GM19099 (cell line): Measurements from ENCODE around the gene CNPY1.

Source experiments
- POLR2A ChIP-seq: IDR thresholded peaks from 3 replicates; pipeline ENCODE4 v1.6.1; 2011; ENCODE audit warnings: low read depth; ENCODE audit not compliant: insufficient read length; ENCODE audit errors: extremely low read depth

Gene CNPY1

DNA sequence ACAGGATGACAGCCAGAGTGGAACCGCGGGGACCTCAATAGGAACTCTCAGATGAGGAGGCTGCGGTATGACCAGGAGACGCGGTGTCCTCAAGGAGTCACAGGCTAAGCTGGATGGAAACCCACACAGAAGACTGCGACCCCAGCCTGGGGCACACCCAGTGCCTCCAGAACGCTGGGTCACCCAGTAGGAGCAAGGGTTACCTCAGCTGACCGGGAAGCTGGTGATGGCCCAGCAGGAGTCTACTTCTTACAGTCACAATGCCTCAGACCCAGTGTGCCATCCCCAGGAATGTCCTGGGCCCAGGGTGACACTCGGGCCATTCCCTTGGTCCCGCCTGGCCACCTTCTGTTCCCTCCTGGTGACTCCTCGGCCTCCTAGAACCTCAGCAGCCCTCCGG is 29.9 kb downstream of the CNPY1 start:
- TF ChIP-seq POLR2A = no peak

GRCh38 chr7:155515318-155515717 is 31.0 kb downstream of the CNPY1 start:
- no peak for TF ChIP-seq POLR2A

- no peak for TF ChIP-seq POLR2A
Observed at GRCh38 chr7:155514296-155514695, 32.1 kb downstream of the CNPY1 start.

- no peak for TF ChIP-seq POLR2A
Observed at GRCh38 chr7:155513543-155514285, 32.6 kb downstream of the CNPY1 start.

- TF ChIP-seq POLR2A = no peak
Observed at GRCh38 chr7:155512246-155512887, 34.0 kb downstream of the CNPY1 start.

GRCh38 chr7:155511702-155511996 is 34.7 kb downstream of the CNPY1 start:
- no peak for TF ChIP-seq POLR2A

DNA sequence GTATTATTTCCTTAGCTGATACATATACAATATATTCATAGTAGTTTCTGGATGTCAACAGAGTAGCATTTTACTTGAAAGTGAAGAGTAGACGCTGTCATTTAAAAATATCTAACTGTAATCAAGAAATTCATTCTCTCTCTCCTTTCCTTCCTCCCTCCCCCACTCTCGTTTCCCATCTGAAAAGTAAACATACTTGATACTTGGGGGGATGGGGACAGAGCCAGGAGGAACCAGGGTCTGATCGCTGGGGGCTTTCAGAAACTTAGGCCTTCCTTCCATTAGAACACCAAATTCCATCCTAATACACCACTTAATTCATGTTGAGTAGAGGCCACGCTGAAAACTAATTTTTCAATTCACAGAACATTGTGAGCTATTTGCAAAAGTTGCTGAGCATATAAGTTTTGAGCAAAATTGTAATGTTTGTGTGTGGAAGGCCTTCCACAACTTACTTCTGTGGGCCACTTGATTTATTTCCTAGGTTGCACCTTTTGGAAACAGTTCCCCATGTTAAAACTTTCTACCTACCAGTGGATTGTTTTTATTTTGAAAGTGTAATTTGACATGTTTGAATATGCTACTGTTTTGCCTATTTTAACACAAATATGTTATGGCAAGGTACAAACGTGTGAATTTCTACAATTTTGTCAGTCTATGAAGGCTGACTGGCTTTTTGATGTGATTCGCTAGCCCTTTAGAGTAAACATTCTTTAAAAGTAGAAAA is 35.2 kb downstream of the CNPY1 start:
- no peak for TF ChIP-seq POLR2A

DNA sequence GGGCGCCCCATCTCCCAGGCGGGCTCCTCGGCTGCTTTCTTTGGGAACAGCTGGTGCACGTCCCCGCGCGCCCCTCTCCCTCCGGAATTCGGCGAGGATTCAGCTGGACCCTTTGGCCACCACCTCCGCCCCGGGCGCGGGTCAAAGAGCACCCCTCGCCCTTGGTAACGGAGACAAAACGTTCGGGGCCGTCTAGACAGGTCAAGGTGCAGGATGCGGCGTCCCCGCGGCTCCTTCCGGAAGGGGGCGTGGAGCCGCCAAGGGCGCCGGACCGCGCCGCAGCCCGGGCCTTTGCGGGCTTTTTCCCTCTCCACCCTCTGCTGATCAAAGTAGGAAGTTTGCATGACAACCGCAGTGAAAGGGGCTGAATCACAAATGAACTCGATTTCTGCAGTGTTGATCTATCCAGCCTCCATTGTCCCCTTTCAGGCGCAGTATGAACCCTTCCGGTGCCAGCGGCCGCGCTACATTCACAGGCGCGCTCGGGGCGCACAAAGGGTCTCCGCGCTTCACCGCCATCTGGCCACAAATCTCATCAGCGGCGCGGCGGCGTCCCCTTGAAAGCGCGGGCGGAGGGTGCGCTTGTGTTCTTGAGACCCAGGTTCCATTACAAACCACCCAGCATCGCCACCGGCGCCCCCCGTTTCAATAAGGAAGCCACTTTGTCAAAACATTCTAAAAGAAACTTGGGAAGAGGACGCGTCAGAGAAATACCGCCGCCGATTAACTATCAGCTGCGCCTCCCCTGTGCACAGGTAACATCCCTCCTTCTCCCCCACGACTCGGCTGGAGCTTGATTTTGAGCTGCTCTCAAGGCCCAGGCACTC is 36.4 kb downstream of the CNPY1 start:
- no peak for TF ChIP-seq POLR2A

- no peak for TF ChIP-seq POLR2A
Observed at GRCh38 chr7:155509359-155509724, 37.0 kb downstream of the CNPY1 start.

- TF ChIP-seq POLR2A = no peak
Observed at GRCh38 chr7:155508376-155509358, 37.7 kb downstream of the CNPY1 start.

- no peak for TF ChIP-seq POLR2A
Observed at GRCh38 chr7:155507576-155507975, 38.8 kb downstream of the CNPY1 start.

DNA sequence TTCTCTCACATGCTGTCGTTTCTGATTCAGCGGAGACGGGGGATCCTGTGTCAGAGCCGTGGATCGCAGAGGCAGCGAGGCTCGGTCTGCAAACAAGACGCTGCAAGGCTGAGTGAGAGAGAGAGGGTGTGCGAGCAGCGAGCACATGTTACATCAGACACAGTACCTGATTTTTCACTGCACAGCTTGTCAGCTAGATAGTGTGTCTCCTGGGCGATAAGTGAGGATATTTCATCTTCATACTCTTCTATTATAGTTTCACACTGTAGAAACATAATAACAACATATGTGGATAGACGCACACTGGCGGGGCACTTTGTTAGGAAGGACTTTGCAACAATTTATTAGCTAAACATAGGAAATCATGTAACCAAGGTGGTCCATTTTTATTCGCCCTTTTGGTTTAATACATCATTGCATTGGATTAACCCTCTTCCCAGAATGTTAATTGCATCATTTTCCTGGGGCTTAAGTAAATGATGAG is 39.5 kb downstream of the CNPY1 start:
- no peak for TF ChIP-seq POLR2A

GRCh38 chr7:155505422-155505793 is 41.0 kb downstream of the CNPY1 start:
- no peak for TF ChIP-seq POLR2A
